Left renal cortex interstitium (tissue), 4 donors: ENCODE results near the gene SEPTIN12. TPM values are rescaled to one million over a fixed set of nuclear protein-coding genes. Genes with fewer than 3 reads are reported as not detected.
"Not testable (repeated sequence)": the region's sequence is repeated elsewhere in the genome, so short reads cannot be mapped to it uniquely, and the experiment has no call there.

Source experiments
- DNase-seq, 4 donors: peaks; one replicate each; pipeline ENCODE4 v3.0.0-alpha.2; 2013; ENCODE audit warnings: low read depth in 4 of 4, low spot score in 2 of 4, missing footprints in 1 of 4
- polyA plus RNA-seq, 4 donors: library from polyadenylated mRNA; unstranded; fragments of 120-200 nt; gene quantifications; one replicate each; pipeline ENCODE4 v1.2.1, GENCODE V29; 2013; ENCODE audit not compliant: insufficient read length in 4 of 4

SEPTIN12 gene
- polyA plus RNA-seq, 4 donors, result 0.19 to 0.30 TPM; not detected in 2

GRCh38 chr16:4760221-4760910 is 27.8 kb downstream of the SEPTIN12 start:
- no peak for DNase-seq

GRCh38 chr16:4755687-4756086 is 32.5 kb downstream of the SEPTIN12 start:
- DNase-seq, result no peak

GRCh38 chr16:4754865-4755264 is 33.3 kb downstream of the SEPTIN12 start:
- no peak for DNase-seq

- DNase-seq, result no peak
These were observed 34.9 kb downstream of the SEPTIN12 start for GRCh38 chr16:4753227-4753626.

- no peak for DNase-seq
These were observed 35.6 kb downstream of the SEPTIN12 start for GRCh38 chr16:4752351-4753100.

GRCh38 chr16:4750896-4751295 is 37.2 kb downstream of the SEPTIN12 start:
- no peak for DNase-seq

GRCh38 chr16:4749700-4750257 is 38.4 kb downstream of the SEPTIN12 start:
- DNase-seq, result no peak

GRCh38 chr16:4748682-4749411 is 39.3 kb downstream of the SEPTIN12 start:
- no peak for DNase-seq

- no peak for DNase-seq
These were observed 40.1 kb downstream of the SEPTIN12 start for GRCh38 chr16:4747906-4748681.

- no peak for DNase-seq
These were observed 41.1 kb downstream of the SEPTIN12 start for GRCh38 chr16:4746991-4747574.

GRCh38 chr16:4746215-4746614 is 41.9 kb downstream of the SEPTIN12 start:
- DNase-seq, result no peak

- DNase-seq, result no peak
These were observed 42.9 kb downstream of the SEPTIN12 start for GRCh38 chr16:4745274-4745569.

GRCh38 chr16:4744555-4745273 is 43.4 kb downstream of the SEPTIN12 start:
- DNase-seq, result no peak

GRCh38 chr16:4743226-4743878 is 44.8 kb downstream of the SEPTIN12 start:
- DNase-seq, result no peak

GRCh38 chr16:4738370-4738769 is 49.8 kb downstream of the SEPTIN12 start:
- DNase-seq, result not testable (repeated sequence)

GRCh38 chr16:4737545-4737944 is 50.6 kb downstream of the SEPTIN12 start:
- DNase-seq, result no peak

- DNase-seq, result no peak
These were observed 51.6 kb downstream of the SEPTIN12 start for GRCh38 chr16:4736546-4736945.

GRCh38 chr16:4734730-4735535 is 53.2 kb downstream of the SEPTIN12 start:
- DNase-seq, result peak in 3 of 4 donors; percentile 69 to 74 (median 71)
